HG02571 (cell line): ENCODE results near the gene ABHD2.
"Not testable (repeated sequence)": the region's sequence is repeated elsewhere in the genome, so short reads cannot be mapped to it uniquely, and the experiment has no call there.

Experiments used
- ATAC-seq: cut with Tn5 transposase; IDR thresholded peaks from one replicate; pipeline ENCODE4 v1.9.1; 2021; ENCODE audit warnings: mild to moderate bottlenecking, moderate library complexity; ENCODE audit not compliant: unreplicated experiment

Gene ABHD2

GRCh38 chr15:89075101-89075640 lies 13.1 kb upstream of the ABHD2 start:
- ATAC-seq, result no peak

- no peak for ATAC-seq
Observed at GRCh38 chr15:89075846-89076245, 12.4 kb upstream of the ABHD2 start.

GRCh38 chr15:89077750-89078149 lies 10.5 kb upstream of the ABHD2 start:
- no peak for ATAC-seq

GRCh38 chr15:89078851-89079810 lies 9.1 kb upstream of the ABHD2 start:
- ATAC-seq, result no peak

GRCh38 chr15:89081878-89082277 lies 6.4 kb upstream of the ABHD2 start:
- ATAC-seq, result no peak

GRCh38 chr15:89083246-89083645 lies 5.0 kb upstream of the ABHD2 start:
- ATAC-seq, result no peak

- no peak for ATAC-seq
Observed at GRCh38 chr15:89085289-89085926, 2.8 kb upstream of the ABHD2 start.

GRCh38 chr15:89085933-89086332 lies 2.3 kb upstream of the ABHD2 start:
- not testable (repeated sequence) for ATAC-seq

GRCh38 chr15:89086390-89086789 lies 1.9 kb upstream of the ABHD2 start:
- not testable (repeated sequence) for ATAC-seq

GRCh38 chr15:89087161-89087829 lies 961 bp upstream of the ABHD2 start:
- no peak for ATAC-seq

GRCh38 chr15:89088605-89089315 lies 504 bp downstream of the ABHD2 start:
- ATAC-seq, result peak; percentile 3

GRCh38 chr15:89089316-89090230 lies 1.3 kb downstream of the ABHD2 start:
- no peak for ATAC-seq

- no peak for ATAC-seq
Observed at GRCh38 chr15:89090791-89091626, 2.8 kb downstream of the ABHD2 start.

GRCh38 chr15:89091627-89092220 lies 3.5 kb downstream of the ABHD2 start:
- ATAC-seq, result no peak

- no peak for ATAC-seq
Observed at GRCh38 chr15:89093509-89093908, 5.3 kb downstream of the ABHD2 start.

- ATAC-seq, result no peak
Observed at GRCh38 chr15:89095073-89095472, 6.8 kb downstream of the ABHD2 start.

GRCh38 chr15:89095556-89095955 lies 7.3 kb downstream of the ABHD2 start:
- no peak for ATAC-seq

- no peak for ATAC-seq
Observed at GRCh38 chr15:89096664-89097063, 8.4 kb downstream of the ABHD2 start.
